Hepatocyte (in vitro differentiated cells): ENCODE data around the gene RAB22A. TPM values are rescaled to one million over a fixed set of nuclear protein-coding genes. Genes with fewer than 3 reads are reported as not detected.

ENCODE experiments used
- DNase-seq: peaks from one replicate; pipeline ENCODE4 v3.0.0-alpha.2; 2016; ENCODE audit warnings: low spot score
- H2AFZ ChIP-seq: fragments of 200-600 bp; sonication (generic); 2 replicates; pipeline ENCODE4 v1.6.0; 2016; ENCODE audit warnings: antibody characterized with exemption, mild to moderate bottlenecking
- H3K27ac ChIP-seq: fragments of 200-600 bp; sonication (generic); 2 replicates; pipeline ENCODE4 v1.5.1; 2016; ENCODE audit warnings: mild to moderate bottlenecking
- H3K27me3 ChIP-seq: fragments of 200-600 bp; sonication (generic); 2 replicates; pipeline ENCODE4 v1.6.1; 2016
- H3K36me3 ChIP-seq: fragments of 200-600 bp; sonication (generic); replicated peaks from 2 replicates; pipeline ENCODE4 v1.5.1; 2016; ENCODE audit warnings: low read depth; ENCODE audit not compliant: insufficient read depth
- H3K4me1 ChIP-seq: fragments of 200-600 bp; sonication (generic); 2 replicates; pipeline ENCODE4 v1.5.1; 2016; ENCODE audit warnings: mild to moderate bottlenecking, moderate library complexity; ENCODE audit not compliant: insufficient read depth
- H3K4me2 ChIP-seq: fragments of 200-600 bp; sonication (generic); 2 replicates; pipeline ENCODE4 v1.6.0; 2016
- H3K4me3 ChIP-seq: fragments of 200-600 bp; sonication (generic); 2 replicates; pipeline ENCODE4 v1.5.1; 2016; ENCODE audit warnings: mild to moderate bottlenecking
- H3K79me2 ChIP-seq: fragments of 200-600 bp; sonication (generic); 2 replicates; pipeline ENCODE4 v1.6.0; 2017; ENCODE audit warnings: mild to moderate bottlenecking
- H3K9me2 ChIP-seq: fragments of 200-600 bp; sonication (generic); replicated peaks from 2 replicates; pipeline ENCODE4 v1.6.0; 2017; ENCODE audit warnings: mild to moderate bottlenecking; ENCODE audit not compliant: insufficient read depth
- H3K9me3 ChIP-seq: fragments of 200-600 bp; sonication (generic); 2 replicates; pipeline ENCODE4 v1.5.1; 2016; ENCODE audit warnings: low read depth, mild to moderate bottlenecking
- H4K20me1 ChIP-seq: fragments of 200-600 bp; sonication (generic); 2 replicates; pipeline ENCODE4 v1.6.0; 2016; ENCODE audit warnings: mild to moderate bottlenecking; ENCODE audit not compliant: insufficient read depth, poor library complexity, severe bottlenecking
- EZH2 ChIP-seq: fragments of 200-600 bp; sonication (generic); IDR thresholded peaks from 2 replicates; pipeline ENCODE4 v1.6.1; 2016; ENCODE audit warnings: antibody characterized with exemption, mild to moderate bottlenecking, borderline replicate concordance
- EZH2phosphoT487 ChIP-seq: fragments of 200-600 bp; sonication (generic); IDR thresholded peaks from one replicate; pipeline ENCODE4 v1.6.1; 2018; ENCODE audit warnings: antibody characterized with exemption, mild to moderate bottlenecking, low read depth, moderate library complexity; ENCODE audit not compliant: unreplicated experiment, severe bottlenecking
- WGBS: methylation state at CpG from one replicate; pipeline ENCODE4 v1.1.6; 2016; ENCODE audit warnings: low lambda C conversion rate; ENCODE audit errors: missing lambda C conversion rate; 5-methylcytosine and 5-hydroxymethylcytosine counted together
- polyA plus RNA-seq: library from polyadenylated mRNA; unstranded; fragments of >200 nt; fragmentation: Nextera tagmentation; extraction: Ambion mirVana; gene quantifications from 2 replicates; pipeline ENCODE4 v1.2.1, GENCODE V29; 2016
- total RNA-seq: library from RNA; depleted of rRNA; stranded (reverse); fragments of >200 nt; gene quantifications from 2 replicates; pipeline ENCODE4 v1.2.3, GENCODE V29; 2014
- TF ChIP-seq, protein P1 (sequence below): fragments of 200-600 bp; sonication (generic); IDR thresholded peaks from 2 replicates; pipeline ENCODE4 v1.5.1; 2016; ENCODE audit warnings: antibody characterized with exemption, mild to moderate bottlenecking; ENCODE audit not compliant: poor library complexity

RAB22A gene
- total and polyA plus RNA-seq, 2 experiments from 2014 or later = 18.4 to 26.9 TPM

DNA sequence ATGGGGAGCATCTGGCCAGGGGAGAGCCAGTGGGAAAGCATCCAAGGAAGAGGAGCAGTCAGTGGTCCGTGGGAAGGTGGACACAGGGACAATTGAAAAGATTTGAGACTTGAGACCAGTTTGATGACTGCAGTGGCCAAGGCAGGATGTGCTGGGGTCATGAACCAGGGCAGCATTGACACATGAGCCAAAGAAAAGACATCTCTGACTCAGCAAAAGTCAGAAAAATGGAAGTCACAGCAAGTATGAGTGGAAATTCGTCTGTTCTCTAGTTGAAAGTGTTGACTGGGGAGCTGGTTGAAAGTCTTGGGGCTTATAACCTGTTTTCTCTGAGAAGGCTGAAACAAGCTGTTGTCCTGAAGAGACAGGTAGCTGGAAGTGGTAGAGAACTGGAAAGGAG, 31.3 kb downstream of the RAB22A start:
- DNase-seq = no peak
- no peak overlapping the region for H3K4me2 ChIP-seq
- no peak overlapping the region for H3K4me3 ChIP-seq
- H2AFZ ChIP-seq = no peak overlapping the region
- no peak for TF ChIP-seq EZH2
- no peak for TF ChIP-seq EZH2phosphoT487
- TF ChIP-seq, protein P1, sequence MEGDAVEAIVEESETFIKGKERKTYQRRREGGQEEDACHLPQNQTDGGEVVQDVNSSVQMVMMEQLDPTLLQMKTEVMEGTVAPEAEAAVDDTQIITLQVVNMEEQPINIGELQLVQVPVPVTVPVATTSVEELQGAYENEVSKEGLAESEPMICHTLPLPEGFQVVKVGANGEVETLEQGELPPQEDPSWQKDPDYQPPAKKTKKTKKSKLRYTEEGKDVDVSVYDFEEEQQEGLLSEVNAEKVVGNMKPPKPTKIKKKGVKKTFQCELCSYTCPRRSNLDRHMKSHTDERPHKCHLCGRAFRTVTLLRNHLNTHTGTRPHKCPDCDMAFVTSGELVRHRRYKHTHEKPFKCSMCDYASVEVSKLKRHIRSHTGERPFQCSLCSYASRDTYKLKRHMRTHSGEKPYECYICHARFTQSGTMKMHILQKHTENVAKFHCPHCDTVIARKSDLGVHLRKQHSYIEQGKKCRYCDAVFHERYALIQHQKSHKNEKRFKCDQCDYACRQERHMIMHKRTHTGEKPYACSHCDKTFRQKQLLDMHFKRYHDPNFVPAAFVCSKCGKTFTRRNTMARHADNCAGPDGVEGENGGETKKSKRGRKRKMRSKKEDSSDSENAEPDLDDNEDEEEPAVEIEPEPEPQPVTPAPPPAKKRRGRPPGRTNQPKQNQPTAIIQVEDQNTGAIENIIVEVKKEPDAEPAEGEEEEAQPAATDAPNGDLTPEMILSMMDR = no peak
- H3K9me3 ChIP-seq = no peaks in the 10 kb centered on the region
- peaks cover 69% of the 10 kb centered on the region for H3K79me2 ChIP-seq
- H4K20me1 ChIP-seq = peaks cover 3% of the 10 kb centered on the region
- no peaks in the 10 kb centered on the region for H3K27me3 ChIP-seq
- WGBS = 94% methylated on average over 2 of the region's 2 CpGs
- no peaks in the 10 kb centered on the region for H3K9me2 ChIP-seq
- H3K27ac ChIP-seq = no peak overlapping the region
- no peaks in the 10 kb centered on the region for H3K36me3 ChIP-seq
- H3K4me1 ChIP-seq = no peaks in the 10 kb centered on the region

DNA sequence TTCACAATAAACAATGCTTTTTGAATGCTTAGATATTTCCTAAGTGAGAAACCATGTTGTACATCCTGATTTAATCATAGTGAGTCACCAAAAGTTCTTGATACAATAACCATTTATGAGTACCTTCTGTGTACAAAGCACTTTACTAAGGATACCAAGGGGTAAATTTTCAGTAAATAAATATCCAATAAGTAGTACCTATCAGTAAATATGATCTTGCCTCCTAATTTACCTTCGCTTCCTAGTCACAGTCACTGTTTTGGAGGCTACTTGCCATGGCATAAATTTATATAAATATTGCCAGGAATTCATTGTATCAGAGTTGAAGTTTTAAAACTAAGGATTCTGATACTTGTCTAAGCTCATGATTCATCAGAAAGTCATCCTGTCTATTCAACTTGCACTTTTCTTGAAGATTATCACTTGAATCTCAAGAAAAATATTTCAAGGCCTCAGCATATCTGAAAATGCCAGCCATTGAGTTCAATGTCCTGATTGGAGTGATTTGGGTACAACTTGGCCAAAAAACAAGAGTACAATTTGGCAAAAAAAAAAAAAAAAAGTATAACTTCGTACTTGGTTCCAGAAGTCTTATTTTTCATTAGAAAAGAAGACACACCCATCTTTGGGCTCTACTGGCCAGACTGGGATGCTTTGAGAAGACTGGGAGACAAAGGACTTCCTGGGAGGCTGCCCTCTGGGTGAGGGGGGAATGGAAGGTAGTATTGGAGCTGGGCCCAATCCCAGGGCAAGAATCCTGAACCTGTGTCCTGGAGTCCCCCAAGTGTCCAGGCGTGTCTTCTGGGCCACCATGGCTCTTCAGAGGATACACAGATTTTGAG, 32.8 kb downstream of the RAB22A start:
- no peak for DNase-seq
- Histone ChIP-seq H3K9me2 (no peaks in the 10 kb centered on the region), H3K4me3 (no peak overlapping the region), H3K27me3 (no peaks in the 10 kb centered on the region), H3K4me1 (no peaks in the 10 kb centered on the region), H3K79me2 (peaks cover 55% of the 10 kb centered on the region), H2AFZ (no peak overlapping the region), H3K27ac (no peak overlapping the region), H3K4me2 (no peak overlapping the region), H3K9me3 (no peaks in the 10 kb centered on the region), H4K20me1 (peaks cover 3% of the 10 kb centered on the region), H3K36me3 (no peaks in the 10 kb centered on the region)
- TF ChIP-seq EZH2phosphoT487 (no peak), EZH2 (no peak)
- TF ChIP-seq, protein P1 = no peak
- 93% methylated on average over 3 of the region's 3 CpGs for WGBS

DNA sequence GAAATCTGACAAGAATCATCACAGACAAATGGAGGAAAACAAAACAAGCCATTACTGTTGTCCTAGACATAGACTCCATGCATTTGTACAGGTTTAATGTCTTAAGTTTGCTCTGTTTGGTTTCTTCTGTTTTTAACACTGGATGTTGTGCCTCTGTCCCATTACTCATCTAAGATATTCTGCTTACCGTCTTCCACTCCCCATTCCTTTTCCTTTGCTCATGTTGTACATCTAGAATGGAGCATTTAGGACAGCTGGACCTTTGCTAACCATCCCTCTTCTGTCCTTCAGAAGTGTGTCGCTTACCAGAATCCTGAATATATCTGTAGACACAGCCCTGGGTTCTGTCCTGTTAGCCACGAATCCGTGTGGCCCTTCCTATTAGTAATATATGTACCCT, 35.2 kb downstream of the RAB22A start:
- Histone ChIP-seq H3K79me2 (peaks cover 31% of the 10 kb centered on the region), H3K4me1 (no peaks in the 10 kb centered on the region), H2AFZ (no peak overlapping the region), H3K4me3 (no peak overlapping the region), H3K27me3 (no peaks in the 10 kb centered on the region), H3K36me3 (no peaks in the 10 kb centered on the region), H3K9me2 (no peaks in the 10 kb centered on the region), H3K9me3 (no peaks in the 10 kb centered on the region), H3K27ac (no peak overlapping the region), H4K20me1 (peaks cover 5% of the 10 kb centered on the region), H3K4me2 (no peak overlapping the region)
- TF ChIP-seq, protein P1 = no peak
- TF ChIP-seq EZH2phosphoT487 = no peak
- TF ChIP-seq EZH2 = no peak
- no peak for DNase-seq
- 89% methylated on average over 4 of the region's 4 CpGs for WGBS
